NCI-H526 (cell line): ENCODE data around the gene CTNNA3.

ENCODE experiments used
- DNase-seq, 2 experiments: peaks; one replicate each; lab custom pipeline; 2025; lab: John Stamatoyannopoulos, UW

Gene CTNNA3

GRCh38 chr10:65940816-65941662, 1755.0 kb downstream of the CTNNA3 start:
- DNase-seq, result no peak

- no peak for DNase-seq
Measured at GRCh38 chr10:65940105-65940504, 1755.9 kb downstream of the CTNNA3 start.

DNA sequence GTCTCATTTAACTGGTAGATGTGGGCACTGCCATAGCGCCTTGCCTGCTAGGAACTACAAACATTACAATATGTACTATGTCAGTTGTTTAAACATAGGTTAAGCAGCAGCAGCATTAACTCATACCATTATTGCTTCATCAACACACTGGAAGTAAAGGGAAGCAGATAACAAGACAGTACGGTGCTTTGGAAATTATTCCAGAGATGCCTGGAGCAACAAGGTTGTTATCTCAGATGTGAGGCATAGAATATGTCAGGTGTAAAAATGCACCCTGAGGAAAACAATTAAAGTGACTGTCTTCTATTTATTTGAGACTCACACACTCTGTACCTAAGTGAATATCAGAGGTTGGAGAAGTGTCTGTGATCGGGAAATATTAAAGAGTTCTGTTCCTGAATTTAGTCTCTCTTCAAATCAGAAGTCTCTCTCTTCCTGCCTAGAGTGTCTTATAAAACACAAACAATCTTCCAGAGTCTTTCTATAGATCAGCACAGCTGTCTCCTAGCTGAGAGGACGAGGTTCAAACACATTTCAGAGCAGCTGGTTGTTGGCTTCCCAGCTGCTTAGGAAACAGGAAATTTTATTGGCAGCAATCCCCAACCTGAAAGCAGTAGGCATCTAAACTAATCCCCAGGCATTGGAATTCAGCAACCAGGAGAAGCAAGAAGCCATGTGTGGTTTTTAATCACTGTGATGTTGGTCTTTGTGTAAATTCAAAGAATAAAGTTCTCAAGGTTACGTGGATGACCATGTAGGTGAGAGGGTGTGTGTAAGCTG, 1764.5 kb downstream of the CTNNA3 start:
- no peak for DNase-seq

GRCh38 chr10:65911151-65911835, 1784.7 kb downstream of the CTNNA3 start:
- no peak for DNase-seq

DNA sequence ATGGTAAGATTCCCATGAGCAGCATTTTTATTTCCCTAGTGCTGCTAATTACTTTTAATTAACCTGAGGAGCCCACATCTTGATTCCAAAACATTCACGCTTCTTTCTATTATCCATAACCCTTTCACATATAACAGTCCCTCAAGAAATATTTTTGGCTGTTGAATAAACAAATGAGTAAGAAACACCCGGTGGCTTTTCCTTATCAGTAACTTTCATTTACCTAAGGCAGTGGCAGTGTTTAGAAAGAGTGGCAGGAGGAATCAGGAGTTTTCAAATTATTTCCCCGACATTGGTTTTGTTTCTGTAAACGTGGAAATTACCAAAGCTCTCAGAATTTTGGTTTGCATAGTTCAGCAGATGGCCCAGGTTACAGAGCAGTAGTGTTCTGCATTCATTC, 1785.8 kb downstream of the CTNNA3 start:
- no peak for DNase-seq

- DNase-seq, result no peak
Measured at GRCh38 chr10:65907199-65907712, 1788.7 kb downstream of the CTNNA3 start.

GRCh38 chr10:65903620-65904019, 1792.4 kb downstream of the CTNNA3 start:
- no peak for DNase-seq

- no peak for DNase-seq
Measured at GRCh38 chr10:65900271-65900670, 1795.7 kb downstream of the CTNNA3 start.

GRCh38 chr10:65898055-65898454, 1797.9 kb downstream of the CTNNA3 start:
- DNase-seq, result no peak

GRCh38 chr10:65894961-65895360, 1801.0 kb downstream of the CTNNA3 start:
- DNase-seq, result no peak

GRCh38 chr10:65894379-65894778, 1801.6 kb downstream of the CTNNA3 start:
- no peak for DNase-seq

GRCh38 chr10:65893676-65894075, 1802.3 kb downstream of the CTNNA3 start:
- DNase-seq, result no peak

DNA sequence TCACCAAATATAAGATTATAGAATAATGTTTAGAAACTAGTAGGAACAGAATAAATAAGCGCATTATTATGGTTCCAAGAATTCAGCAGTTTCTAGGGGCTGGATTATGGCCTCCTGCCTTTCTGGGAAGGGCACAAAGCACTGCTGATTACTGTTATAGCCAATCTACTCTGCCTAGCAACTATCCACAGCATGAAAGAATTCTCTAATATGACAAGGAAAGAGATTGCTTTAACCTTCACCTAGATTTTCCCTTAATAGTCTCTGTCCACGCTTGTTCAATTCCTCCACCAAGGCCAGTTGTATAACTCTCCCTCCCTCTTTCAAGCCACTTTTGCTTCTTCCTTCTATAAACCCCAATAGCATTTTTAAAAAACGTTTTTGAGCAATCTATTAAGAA, 1803.7 kb downstream of the CTNNA3 start:
- no peak for DNase-seq

- no peak for DNase-seq
Measured at GRCh38 chr10:65891073-65891981, 1804.7 kb downstream of the CTNNA3 start.

- no peak for DNase-seq
Measured at GRCh38 chr10:65864529-65864928, 1831.5 kb downstream of the CTNNA3 start.

DNA sequence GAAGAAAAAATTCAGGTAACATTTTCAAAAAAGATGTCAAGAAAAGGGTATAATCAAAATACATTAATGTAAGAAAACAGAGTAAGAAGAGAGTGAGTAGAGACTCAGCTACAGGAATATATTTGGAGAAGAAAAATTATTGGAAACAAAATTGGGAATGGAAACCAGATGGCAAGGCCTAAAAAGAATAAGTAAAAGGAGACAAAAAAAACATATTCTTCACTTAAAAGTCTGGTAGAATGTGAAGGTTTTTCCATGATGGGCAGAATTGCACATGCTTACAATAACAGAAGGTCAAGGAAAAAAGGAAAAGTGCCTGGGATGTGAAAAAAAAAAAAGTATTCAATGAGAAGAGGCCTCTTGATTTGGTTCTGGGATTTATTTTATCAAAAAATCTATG, 1832.0 kb downstream of the CTNNA3 start:
- DNase-seq, result no peak
